HepG2 (cell line): Measurements from ENCODE around the gene SLC22A7. TPM values are rescaled to one million over a fixed set of nuclear protein-coding genes. Genes with fewer than 3 reads are reported as not detected.
A peak's percentile ranks its signal among the peaks of the same experiment; 100 is the strongest.

Experiments
- ATAC-seq: fragments of 200-7000 bp; cut with Tn5 transposase; 3 replicates; pipeline ENCODE4 v1.9.1; 2020; ENCODE audit warnings: mild to moderate bottlenecking, moderate library complexity
- BruUV-seq: library from RNA; stranded (reverse); fragments of 400-500 nt; replicated peaks from 2 replicates; lab custom pipeline; 2021; lab: Mats Ljungman, UMichigan
- CTCF ChIA-PET: fragments of 300-600 bp; formaldehyde crosslinking; extraction: SDS; loops from one replicate; lab custom pipeline; 2021; ENCODE audit warnings: low total read pairs, inconsistent platforms, low intra/inter-chr PET ratio; lab: Yijun Ruan, JAX
- POLR2A ChIA-PET: fragments of 350-600 bp; sonication (Branson Sonifier 250); formaldehyde crosslinking; loops from one replicate; lab custom pipeline; 2020; ENCODE audit warnings: antibody characterized with exemption, inconsistent platforms; lab: Yijun Ruan, JAX
- DNase-seq: peaks from one replicate; pipeline ENCODE4 v3.0.0-alpha.2; 2015; ENCODE audit warnings: low spot score
- FAIRE-seq: peaks from 3 replicates; lab custom pipeline; 2011; peaks lifted over from hg19 to GRCh38; lab: Jason Lieb, UNC
- H2AFZ ChIP-seq: one replicate; pipeline ENCODE4 v1.6.1; 2011; ENCODE audit warnings: low read length, inconsistent platforms
- H3K27ac ChIP-seq: fragments of 300-600 bp; 3 replicates; pipeline ENCODE4 v1.8.0; 2011; ENCODE audit warnings: mixed run types, mild to moderate bottlenecking, mixed read lengths, low read length, inconsistent platforms; ENCODE audit not compliant: insufficient read depth; ENCODE audit errors: extremely low read length
- H3K27me3 ChIP-seq, 2 experiments: fragments of 200-600 bp in 1 of 2; 2 replicates in 1 of 2; 3 replicates in 1 of 2; pipeline versions ENCODE4 v1.6.0 to v1.8.0; 2011; ENCODE audit warnings: low read length in 2 of 2, mild to moderate bottlenecking in 2 of 2, moderate library complexity in 2 of 2, inconsistent platforms in 1 of 2; ENCODE audit not compliant: insufficient read depth in 2 of 2, control insufficient read depth in 1 of 2
- H3K36me3 ChIP-seq, 2 experiments: fragments of 200-600 bp in 1 of 2; replicated peaks in 1 of 2; 2 replicates in 1 of 2; 3 replicates in 1 of 2; pipeline versions ENCODE4 v1.5.1 to v1.8.0; 2011; ENCODE audit warnings: low read length in 2 of 2, inconsistent platforms in 1 of 2; ENCODE audit not compliant: insufficient read depth in 2 of 2, control insufficient read depth in 1 of 2
- H3K4me1 ChIP-seq: 2 replicates; pipeline ENCODE4 v1.5.1; 2012; ENCODE audit warnings: low read length, inconsistent platforms; ENCODE audit not compliant: insufficient read depth
- H3K4me2 ChIP-seq: 2 replicates; pipeline ENCODE4 v1.6.0; 2011; ENCODE audit warnings: low read depth, low read length, inconsistent platforms
- H3K4me3 ChIP-seq, 3 experiments: fragments of 200-600 bp in 1 of 3; sonication (generic), shearing (Covaris generic) in 1 of 3; replicated peaks in 1 of 3; 2 replicates each; pipeline ENCODE4 v1.5.1; 2011 to 2016; ENCODE audit warnings: low read length in 3 of 3, inconsistent platforms in 2 of 3, low read depth in 2 of 3, mild to moderate bottlenecking in 2 of 3, control low read depth in 1 of 3, mixed read lengths in 1 of 3; ENCODE audit not compliant: insufficient read depth in 1 of 3
- H3K79me2 ChIP-seq: one replicate; pipeline ENCODE4 v1.6.1; 2011; ENCODE audit warnings: low read length, inconsistent platforms; ENCODE audit not compliant: insufficient read depth
- H3K9ac ChIP-seq: 2 replicates; pipeline ENCODE4 v1.6.0; 2011; ENCODE audit warnings: mild to moderate bottlenecking, low read depth, low read length, inconsistent platforms; ENCODE audit not compliant: insufficient read depth
- H3K9me3 ChIP-seq: 2 replicates; pipeline ENCODE4 v1.5.1; 2012; ENCODE audit warnings: mild to moderate bottlenecking, low read length
- H4K20me1 ChIP-seq: 2 replicates; pipeline ENCODE4 v1.6.0; 2011; ENCODE audit warnings: inconsistent platforms, mild to moderate bottlenecking, low read length, moderate library complexity; ENCODE audit not compliant: insufficient read depth
- ARID5B ChIP-seq: IDR thresholded peaks from 2 replicates; pipeline ENCODE4 v1.4.0; 2020; ENCODE audit warnings: mild to moderate bottlenecking, missing genetic modification reagents
- GATAD2A ChIP-seq: IDR thresholded peaks from 2 replicates; pipeline ENCODE4 v1.6.1; 2016
- ISL2 ChIP-seq: sonication (generic); formaldehyde crosslinking; IDR thresholded peaks from 2 replicates; pipeline ENCODE4 v1.5.0; 2020; ENCODE audit warnings: missing genetic modification reagents
- KDM1A ChIP-seq: IDR thresholded peaks from 2 replicates; pipeline ENCODE4 v1.6.1; 2016; ENCODE audit warnings: missing compliant biosample characterization
- MAF1 ChIP-seq: sonication (generic); formaldehyde crosslinking; IDR thresholded peaks from 2 replicates; pipeline ENCODE4 v1.5.0; 2020; ENCODE audit warnings: missing genetic modification reagents, borderline replicate concordance
- MYC ChIP-seq: sonication (generic); formaldehyde crosslinking; IDR thresholded peaks from 2 replicates; pipeline ENCODE4 v1.9.0; 2021; ENCODE audit warnings: missing genetic modification reagents, borderline replicate concordance
- RBAK ChIP-seq: sonication (generic); formaldehyde crosslinking; IDR thresholded peaks from 2 replicates; pipeline ENCODE4 v1.5.1; 2020; ENCODE audit warnings: mild to moderate bottlenecking, missing genetic modification reagents
- SALL2 ChIP-seq: sonication (generic); formaldehyde crosslinking; IDR thresholded peaks from 2 replicates; pipeline ENCODE4 v1.8.1; 2023; ENCODE audit warnings: mild to moderate bottlenecking, missing genetic modification reagents, inconsistent platforms
- SAP130 ChIP-seq: IDR thresholded peaks from 2 replicates; pipeline ENCODE4 v1.6.1; 2016; ENCODE audit warnings: low read depth
- SNAI1 ChIP-seq: sonication (generic); formaldehyde crosslinking; IDR thresholded peaks from 2 replicates; pipeline ENCODE4 v1.5.0; 2020; ENCODE audit warnings: mild to moderate bottlenecking, missing genetic modification reagents, borderline replicate concordance
- SNRNP70 ChIP-seq: fragments of 200-400 bp; formaldehyde crosslinking; IDR thresholded peaks from 2 replicates; pipeline ENCODE4 v1.6.1; 2017; ENCODE audit warnings: mild to moderate bottlenecking, low read depth, low read length, moderate library complexity
- ZBTB26 ChIP-seq: IDR thresholded peaks from 2 replicates; pipeline ENCODE4 v1.6.1; 2016; ENCODE audit warnings: missing compliant biosample characterization, missing genetic modification reagents, borderline replicate concordance
- ZKSCAN5 ChIP-seq: sonication (generic); formaldehyde crosslinking; IDR thresholded peaks from 2 replicates; pipeline ENCODE4 v1.5.1; 2020; ENCODE audit warnings: mild to moderate bottlenecking, missing genetic modification reagents
- ZNF382 ChIP-seq: sonication (generic); formaldehyde crosslinking; IDR thresholded peaks from 2 replicates; pipeline ENCODE4 v1.5.0; 2020; ENCODE audit warnings: missing genetic modification reagents, mild to moderate bottlenecking, borderline replicate concordance
- ZSCAN20 ChIP-seq: sonication (generic); formaldehyde crosslinking; IDR thresholded peaks from 2 replicates; pipeline ENCODE4 v1.4.0; 2020; ENCODE audit warnings: missing genetic modification reagents, mild to moderate bottlenecking, borderline replicate concordance
- WGBS: methylation state at CpG from one replicate; pipeline ENCODE4 v1.1.6; 2017; ENCODE audit warnings: low lambda C conversion rate; 5-methylcytosine and 5-hydroxymethylcytosine counted together
- in situ Hi-C: cut with HindIII; loops from 2 replicates; pipeline ENCODE4 v1.10.0; 2017; ENCODE audit warnings: low pct_unique_long_range_greater_than_20kb; ENCODE audit not compliant: extremely low pct_ligation_motif_present
- intact Hi-C: fragments of 100-400 bp; cut with micrococcal nuclease; formaldehyde crosslinking; loops from one replicate; pipeline ENCODE4 v1.10.0; 2022; ENCODE audit not compliant: unreplicated experiment
- polyA plus RNA-seq, 8 experiments: library from polyadenylated mRNA; depleted of rRNA in 3 of 8; stranded (reverse) in 7 of 8; unstranded in 1 of 8; fragments of >200 nt; fragmentation: Illumina TruSeq in 4 of 8; extraction: Trizol in 4 of 8; gene quantifications; 2 replicates each; pipeline versions ENCODE4 v1.2.1 to v1.2.3, GENCODE V29; 2011 to 2016; ENCODE audit warnings: low read depth in 4 of 8, missing spikeins in 1 of 8, mixed read lengths in 1 of 8; ENCODE audit not compliant: insufficient read depth in 1 of 8
- total RNA-seq, 5 experiments: library from RNA; depleted of rRNA; stranded (reverse); fragments of >200 nt; fragmentation: Illumina TruSeq; extraction: Trizol; gene quantifications; 2 replicates each; pipeline ENCODE4 v1.2.3, GENCODE V29; 2016; ENCODE audit warnings: low read depth in 1 of 5
- TF ChIP-seq, protein P1 (sequence below): sonication (generic); formaldehyde crosslinking; IDR thresholded peaks from 2 replicates; pipeline ENCODE4 v1.5.0; 2020; ENCODE audit warnings: missing genetic modification reagents, mild to moderate bottlenecking, borderline replicate concordance

Gene SLC22A7
- total and polyA plus RNA-seq, 2 of the 13 experiments (the other 11 are each of a cell fraction or from before 2014, with no cell fraction given): 5.3 to 22.6 TPM

- TF ChIP-seq MAF1 (0 out of 2 replicates have a peak, but pooled peaks have one; percentile 7), SALL2 (CRISPR knock-in tag) (no peak), MYC (peak; percentile 13; the same call in 1 of the 2 replicates)
- TF ChIP-seq, protein P1, sequence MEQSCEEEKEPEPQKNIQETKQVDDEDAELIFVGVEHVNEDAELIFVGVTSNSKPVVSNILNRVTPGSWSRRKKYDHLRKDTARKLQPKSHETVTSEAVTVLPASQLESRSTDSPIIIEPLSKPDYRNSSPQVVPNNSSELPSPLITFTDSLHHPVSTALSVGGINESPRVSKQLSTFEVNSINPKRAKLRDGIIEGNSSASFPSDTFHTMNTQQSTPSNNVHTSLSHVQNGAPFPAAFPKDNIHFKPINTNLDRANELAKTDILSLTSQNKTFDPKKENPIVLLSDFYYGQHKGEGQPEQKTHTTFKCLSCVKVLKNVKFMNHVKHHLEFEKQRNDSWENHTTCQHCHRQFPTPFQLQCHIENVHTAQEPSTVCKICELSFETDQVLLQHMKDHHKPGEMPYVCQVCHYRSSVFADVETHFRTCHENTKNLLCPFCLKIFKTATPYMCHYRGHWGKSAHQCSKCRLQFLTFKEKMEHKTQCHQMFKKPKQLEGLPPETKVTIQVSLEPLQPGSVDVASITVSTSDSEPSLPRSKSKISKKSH (CRISPR knock-in tag): 0 out of 2 replicates have a peak, but pooled peaks have one; percentile 22
- TF ChIP-seq, all 625 proteins: peak for 26
Measured at GRCh38 chr6:43269273-43270007, 28.6 kb upstream of the SLC22A7 start (continued).

DNA sequence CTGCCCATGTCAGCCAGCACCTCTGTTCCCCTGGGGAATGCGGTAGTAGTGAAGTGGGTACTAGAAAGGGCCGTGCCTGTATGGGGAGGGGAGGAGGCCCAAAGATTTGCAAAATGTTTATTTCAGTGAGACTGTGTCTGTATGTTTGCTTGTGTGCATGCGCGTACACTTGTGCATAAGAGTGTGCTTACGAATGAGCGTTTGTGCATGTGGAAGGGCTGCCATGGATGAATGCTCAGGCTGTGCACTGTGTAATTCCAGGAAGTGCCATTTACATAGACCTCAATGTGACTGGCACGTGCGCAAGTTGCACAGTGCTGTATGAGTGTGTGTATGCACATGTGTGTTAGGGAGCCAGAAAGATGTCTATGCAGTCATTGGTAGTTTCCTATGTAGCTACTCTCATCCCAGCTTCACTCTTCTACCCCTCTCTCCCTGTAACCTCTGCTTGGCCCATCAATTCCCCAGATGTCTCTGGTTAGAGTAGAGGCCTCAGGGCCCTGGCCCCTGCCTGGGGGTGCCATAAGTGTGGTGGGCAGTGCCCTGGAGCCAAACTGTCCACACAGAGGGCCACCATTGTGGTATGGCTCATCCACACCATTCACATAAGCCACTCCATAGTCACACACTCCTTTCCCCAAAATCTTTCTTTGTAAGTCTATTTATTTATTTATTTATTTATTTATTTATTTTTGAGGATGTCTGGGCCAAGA, 26.8 kb upstream of the SLC22A7 start:
- in situ Hi-C loops: no loop called here
- Histone ChIP-seq H3K9me3 (no peaks in the 10 kb centered on the region), H3K27ac (peak overlapping the region; percentile 91), H3K27me3 (no peaks in the 10 kb centered on the region), H3K79me2 (peaks cover 7% of the 10 kb centered on the region), H3K4me1 (peaks cover 96% of the 10 kb centered on the region), H3K4me2 (peak overlapping the region; percentile 82), H3K36me3 (no peaks in the 10 kb centered on the region), H4K20me1 (no peaks in the 10 kb centered on the region), H3K9ac (peak overlapping the region; percentile 67), H2AFZ (no peak overlapping the region), H3K4me3 (peak overlapping the region in 1 of 3 experiments; percentile 53; a peak in 2 of 6 replicates)
- no peak for ATAC-seq
- no TSS peak for BruUV-seq
- 90% methylated on average over 8 of the region's 8 CpGs for WGBS
- no peak for FAIRE-seq
- no peak for DNase-seq
- ChIA-PET POLR2A (interaction anchor here (2.2 to 20.0 kb wide), 4 partner anchors 8 to 98 kb away, joined by 5 to 314 read pairs (median 72); partner anchors contain the start of genes SLC22A7 and ZNF318), CTCF (no interaction called here)
- intact Hi-C loops: no loop called here
- no peak for TF ChIP-seq ISL2 (CRISPR knock-in tag)
- TF ChIP-seq RBAK: no peak
- TF ChIP-seq ZSCAN20 (CRISPR knock-in tag): no peak
- no peak for TF ChIP-seq SNRNP70
- TF ChIP-seq SAP130 (CRISPR knock-in tag): no peak
- no peak for TF ChIP-seq SNAI1 (CRISPR knock-in tag)
- no peak for TF ChIP-seq GATAD2A (CRISPR knock-in tag)
- no peak for TF ChIP-seq ZKSCAN5 (CRISPR knock-in tag)
- TF ChIP-seq ARID5B: no peak
- TF ChIP-seq KDM1A (CRISPR knock-in tag): no peak
- TF ChIP-seq ZBTB26 (CRISPR knock-in tag): no peak
- no peak for TF ChIP-seq ZNF382 (CRISPR knock-in tag)
